K562 (cell line): ENCODE measurements around the gene PDLIM5. TPM values are rescaled to one million over a fixed set of nuclear protein-coding genes. Genes with fewer than 3 reads are reported as not detected.

ENCODE experiments used
- ATAC-seq: fragments of 200-7000 bp; cut with Tn5 transposase; 3 replicates; pipeline ENCODE4 v1.9.1; 2020; ENCODE audit warnings: moderate library complexity
- BruUV-seq: library from RNA; stranded (reverse); fragments of 400-500 nt; replicated peaks from 2 replicates; lab custom pipeline; 2021; lab: Mats Ljungman, UMichigan
- CTCF ChIA-PET: fragments of 300-600 bp; formaldehyde crosslinking; extraction: SDS; loops from one replicate; lab custom pipeline; 2021; ENCODE audit warnings: low intra/inter-chr PET ratio; lab: Yijun Ruan, JAX
- POLR2A ChIA-PET: fragments of 300-600, 350-650 bp; sonication (Branson Sonifier 250); formaldehyde crosslinking; extraction: SDS; loops from one replicate; lab custom pipeline; 2021; ENCODE audit warnings: antibody characterized with exemption, inconsistent platforms; lab: Yijun Ruan, JAX
- DNase-seq, 4 experiments: peaks; one replicate each; pipeline versions ENCODE4 v3.0.0 to v3.0.0-alpha.2; 2011 to 2018; ENCODE audit warnings: low spot score in 3 of 4, mixed read lengths in 3 of 4; ENCODE audit errors: extremely low read depth in 1 of 4
- FAIRE-seq: peaks from 2 replicates; lab custom pipeline; 2011; peaks lifted over from hg19 to GRCh38; lab: Jason Lieb, UNC
- H2AFZ ChIP-seq: 2 replicates; pipeline ENCODE4 v1.6.0; 2011; ENCODE audit warnings: low read depth, low read length, control low read depth, inconsistent platforms
- H3K27ac ChIP-seq: fragments of 200-600 bp; 3 replicates; pipeline ENCODE4 v1.8.0; 2011; ENCODE audit warnings: low read depth, mild to moderate bottlenecking, control low read depth, inconsistent platforms, low read length, moderate library complexity, mixed read lengths; ENCODE audit errors: extremely low read depth
- H3K27me3 ChIP-seq, 2 experiments: fragments of 300-600 bp in 1 of 2; 2 replicates in 1 of 2; 3 replicates in 1 of 2; pipeline versions ENCODE4 v1.6.0 to v1.8.0; 2011; ENCODE audit warnings: inconsistent platforms in 2 of 2, low read length in 2 of 2, mild to moderate bottlenecking in 1 of 2, mixed read lengths in 1 of 2, moderate library complexity in 1 of 2; ENCODE audit not compliant: control insufficient read depth in 2 of 2, insufficient read depth in 2 of 2
- H3K36me3 ChIP-seq: fragments of 300-600 bp; 3 replicates; pipeline ENCODE4 v1.8.0; 2011; ENCODE audit warnings: mild to moderate bottlenecking, low read length, inconsistent platforms; ENCODE audit not compliant: control insufficient read depth, insufficient read depth
- H3K4me1 ChIP-seq, 2 experiments: fragments of 200-600 bp in 1 of 2; replicated peaks in 1 of 2; 2 replicates in 1 of 2; 3 replicates in 1 of 2; pipeline versions ENCODE4 v1.5.1 to v1.8.0; 2011; ENCODE audit warnings: inconsistent platforms in 2 of 2, low read length in 2 of 2, mild to moderate bottlenecking in 1 of 2, mixed read lengths in 1 of 2, moderate library complexity in 1 of 2; ENCODE audit not compliant: control insufficient read depth in 2 of 2, insufficient read depth in 2 of 2
- H3K4me2 ChIP-seq: 2 replicates; pipeline ENCODE4 v1.6.1; 2011; ENCODE audit warnings: low read length, control low read depth, inconsistent platforms, mixed read lengths; ENCODE audit not compliant: insufficient read depth
- H3K4me3 ChIP-seq: fragments of 200-600 bp; sonication (generic), shearing (Covaris generic); 2 replicates; pipeline ENCODE4 v1.5.1; 2016; ENCODE audit warnings: control low read depth, inconsistent platforms
- H3K79me2 ChIP-seq: fragments of 200-600 bp; 3 replicates; pipeline ENCODE4 v1.8.0; 2011; ENCODE audit warnings: low read length, inconsistent platforms; ENCODE audit not compliant: control insufficient read depth, insufficient read depth
- H3K9ac ChIP-seq, 2 experiments: 2 replicates each; pipeline versions ENCODE4 v1.6.0 to v1.6.1; 2011; ENCODE audit warnings: low read depth in 2 of 2, low read length in 2 of 2, control low read depth in 1 of 2, inconsistent platforms in 1 of 2, mild to moderate bottlenecking in 1 of 2, mixed read lengths in 1 of 2; ENCODE audit not compliant: insufficient read depth in 1 of 2
- H3K9me1 ChIP-seq: one replicate; pipeline ENCODE4 v1.6.0; 2011; ENCODE audit warnings: inconsistent platforms, mild to moderate bottlenecking, low read length, moderate library complexity; ENCODE audit not compliant: control insufficient read depth, insufficient read depth
- H3K9me3 ChIP-seq: replicated peaks from 2 replicates; pipeline ENCODE4 v1.5.1; 2011; ENCODE audit warnings: low read depth, low read length, inconsistent platforms; ENCODE audit not compliant: control insufficient read depth, insufficient read depth
- H4K20me1 ChIP-seq: replicated peaks from 2 replicates; pipeline ENCODE4 v1.6.1; 2011; ENCODE audit warnings: low read length, inconsistent platforms, mixed read lengths; ENCODE audit not compliant: control insufficient read depth, insufficient read depth
- ARID3A ChIP-seq: IDR thresholded peaks from 2 replicates; pipeline ENCODE4 v1.6.1; 2012; ENCODE audit warnings: low read depth, low read length, improper control_type of control experiment, borderline replicate concordance
- BRD9 ChIP-seq: fragments of 450-650 bp; IDR thresholded peaks from 2 replicates; pipeline ENCODE4 v1.6.1; 2018; ENCODE audit warnings: low read depth; ENCODE audit not compliant: partially characterized antibody
- BRF2 ChIP-seq: IDR thresholded peaks from 3 replicates; pipeline ENCODE4 v1.6.1; 2011; ENCODE audit warnings: borderline replicate concordance, mild to moderate bottlenecking; ENCODE audit not compliant: insufficient read length, insufficient read depth
- CTCF ChIP-seq, 3 experiments: IDR thresholded peaks in 2 of 3; conservative IDR thresholded peaks in 1 of 3; 2 replicates each; pipeline ENCODE4 v1.5.1; 2011 to 2012; ENCODE audit warnings: low read length in 3 of 3, mild to moderate bottlenecking in 3 of 3, control low read depth in 2 of 3, improper control_type of control experiment in 1 of 3, inconsistent platforms in 1 of 3, low read depth in 1 of 3, mixed read lengths in 1 of 3, moderate library complexity in 1 of 3; ENCODE audit not compliant: insufficient read depth in 2 of 3
- DEAF1 ChIP-seq: fragments of 450-650 bp; formaldehyde crosslinking; IDR thresholded peaks from 2 replicates; pipeline ENCODE4 v1.4.0; 2020; ENCODE audit warnings: mild to moderate bottlenecking, moderate library complexity
- GTF2A2 ChIP-seq: IDR thresholded peaks from 2 replicates; pipeline ENCODE4 v1.6.1; 2016; ENCODE audit warnings: mild to moderate bottlenecking, missing genetic modification characterization, missing compliant biosample characterization
- KAT7 ChIP-seq: sonication (generic); formaldehyde crosslinking; IDR thresholded peaks from 2 replicates; pipeline ENCODE4 v1.8.0; 2022; ENCODE audit warnings: missing genetic modification reagents, mild to moderate bottlenecking, borderline replicate concordance
- KLF13 ChIP-seq: fragments of 450-650 bp; IDR thresholded peaks from 2 replicates; pipeline ENCODE4 v1.6.1; 2016; ENCODE audit warnings: missing genetic modification characterization, low read depth, mild to moderate bottlenecking, missing compliant biosample characterization, moderate library complexity, borderline replicate concordance
- THRAP3 ChIP-seq: fragments of 450-650 bp; IDR thresholded peaks from 2 replicates; pipeline ENCODE4 v1.6.1; 2016; ENCODE audit warnings: mild to moderate bottlenecking, inconsistent platforms, borderline replicate concordance
- ZBTB9 ChIP-seq: fragments of 450-650 bp; formaldehyde crosslinking; IDR thresholded peaks from 2 replicates; pipeline ENCODE4 v1.4.0; 2020; ENCODE audit warnings: mild to moderate bottlenecking, moderate library complexity
- ZNF224 ChIP-seq: sonication (generic); formaldehyde crosslinking; IDR thresholded peaks from 2 replicates; pipeline ENCODE4 v1.8.0; 2022; ENCODE audit warnings: mild to moderate bottlenecking, missing genetic modification reagents
- ZNF589 ChIP-seq: fragments of 200-800 bp; sonication (Bioruptor generic); IDR thresholded peaks from 2 replicates; pipeline ENCODE4 v1.6.1; 2016; ENCODE audit warnings: low read depth, missing genetic modification characterization, missing compliant biosample characterization
- ZNF668 ChIP-seq: fragments of 250-450 bp; sonication (Bioruptor Pico); IDR thresholded peaks from 2 replicates; pipeline ENCODE4 v1.8.0; 2022; ENCODE audit warnings: mild to moderate bottlenecking, inconsistent platforms
- WGBS: fragments of 100-300 bp; shearing (Covaris generic); methylation state at CpG from one replicate; pipeline ENCODE4 v1.1.6; 2016; ENCODE audit warnings: low coverage, mixed read lengths; ENCODE audit not compliant: insufficient coverage; ENCODE audit errors: missing lambda C conversion rate; 5-methylcytosine and 5-hydroxymethylcytosine counted together
- in situ Hi-C: fragments of 300-500 bp; cut with MboI; formaldehyde crosslinking; loops from 4 replicates; pipeline ENCODE4 v1.15.0; 2018; ENCODE audit warnings: inconsistent platforms, mixed read lengths
- intact Hi-C: fragments of 100-400 bp; cut with micrococcal nuclease; formaldehyde crosslinking; loops from 2 replicates; pipeline ENCODE4 v1.14.2; 2022
- polyA plus RNA-seq, 8 experiments: library from polyadenylated mRNA; depleted of rRNA in 4 of 8; stranded (reverse) in 5 of 8; unstranded in 3 of 8; fragments of >200 nt; fragmentation: Nextera tagmentation in 2 of 8; fragmentation: Illumina TruSeq in 1 of 8; extraction: Ambion mirVana in 2 of 8; extraction: Trizol in 1 of 8; gene quantifications; 2 replicates each; pipeline versions ENCODE4 v1.2.1 to v1.2.3, GENCODE V29; 2011 to 2014; ENCODE audit warnings: inconsistent platforms in 1 of 8, missing spikeins in 1 of 8
- total RNA-seq, 7 experiments: library from RNA; depleted of rRNA in 6 of 7; stranded (reverse); fragments of >200 nt in 6 of 7; fragmentation: Illumina TruSeq in 2 of 7; extraction: Trizol in 2 of 7; gene quantifications; 2 replicates each; pipeline versions ENCODE4 v1.2.1 to v1.2.3, GENCODE V29; 2011 to 2021; ENCODE audit warnings: low replicate concordance in 1 of 7

PDLIM5 gene
- total and polyA plus RNA-seq, 9 of the 15 experiments (the other 6 are each of a cell fraction or from before 2014, with no cell fraction given), result 36.9 to 127 (median 62.5) TPM

- Histone ChIP-seq H3K79me2 (no peaks in the 10 kb centered on the region), H3K27ac (no peak overlapping the region), H3K9ac (no peak overlapping the region), H3K4me3 (no peak overlapping the region), H3K4me1 (no peaks in the 10 kb centered on the region), H3K27me3 (no peaks in the 10 kb centered on the region), H3K36me3 (peaks cover 8% of the 10 kb centered on the region; the same call in 1 of the 3 replicates), H3K4me2 (no peak overlapping the region), H2AFZ (no peak overlapping the region), H3K9me1 (no peaks in the 10 kb centered on the region), H4K20me1 (no peaks in the 10 kb centered on the region), H3K9me3 (no peaks in the 10 kb centered on the region)
- intact Hi-C loops, result no loop called here
- no TSS peak for BruUV-seq
- no peak for FAIRE-seq
- in situ Hi-C loops, result loop anchor here (25.0 kb wide), 1 partner anchor 478 kb away; no protein-coding TSS in a partner anchor
- no peak for DNase-seq
- CTCF ChIA-PET, result no interaction called here
- WGBS, result 87% methylated on average over 2 of the region's 2 CpGs
- no peak for ATAC-seq
- POLR2A ChIA-PET, result no interaction called here
- no peak for TF ChIP-seq KAT7 (CRISPR knock-in tag)
- no peak for TF ChIP-seq ARID3A
- TF ChIP-seq ZNF668 (CRISPR knock-in tag), result no peak
- TF ChIP-seq ZBTB9, result no peak
- no peak for TF ChIP-seq BRD9
- no peak for TF ChIP-seq ZNF589 (CRISPR knock-in tag)
- no peak for TF ChIP-seq CTCF (IDR thresholded peaks at IDR 0.05 in 2 of 3, conservative IDR thresholded peaks at IDR 0.05 in 1 of 3; ENCODE audit: insufficient read depth in 2 of 3, low read depth in 1 of 3, low read length in 3 of 3)
- no peak for TF ChIP-seq KLF13
- no peak for TF ChIP-seq THRAP3
- TF ChIP-seq BRF2, result no peak
- no peak for TF ChIP-seq ZNF224
- no peak for TF ChIP-seq GTF2A2
- no peak for TF ChIP-seq DEAF1 (CRISPR knock-in tag)
Observed at GRCh38 chr4:94634271-94634670, 182.5 kb downstream of the PDLIM5 start.
